Astrocyte (in vitro differentiated cells and primary cell): ENCODE results near the gene PET100. TPM values are rescaled to one million over a fixed set of nuclear protein-coding genes. Genes with fewer than 3 reads are reported as not detected.

ENCODE experiments used
- DNase-seq: peaks from one replicate; pipeline ENCODE4 v3.0.0-alpha.2; 2010; ENCODE audit warnings: low read depth
- FAIRE-seq: peaks from 2 replicates; lab custom pipeline; 2011; peaks lifted over from hg19 to GRCh38; lab: Jason Lieb, UNC
- H2AFZ ChIP-seq: 2 replicates; pipeline ENCODE4 v1.6.0; 2012; ENCODE audit warnings: low read depth, low read length, inconsistent platforms
- H3K27ac ChIP-seq: 2 replicates; pipeline ENCODE4 v1.5.1; 2011; ENCODE audit warnings: low read depth, low read length, inconsistent platforms
- H3K27me3 ChIP-seq: 2 replicates; pipeline ENCODE4 v1.6.0; 2011; ENCODE audit warnings: low read length, inconsistent platforms; ENCODE audit not compliant: insufficient read depth
- H3K36me3 ChIP-seq: 2 replicates; pipeline ENCODE4 v1.5.1; 2011; ENCODE audit warnings: low read length, inconsistent platforms; ENCODE audit not compliant: insufficient read depth
- H3K4me1 ChIP-seq: 2 replicates; pipeline ENCODE4 v1.5.1; 2011; ENCODE audit warnings: low read length, inconsistent platforms; ENCODE audit not compliant: insufficient read depth
- H3K4me2 ChIP-seq: 2 replicates; pipeline ENCODE4 v1.6.0; 2012; ENCODE audit warnings: low read length, inconsistent platforms
- H3K4me3 ChIP-seq: 2 replicates; pipeline ENCODE4 v1.5.1; 2011; ENCODE audit warnings: low read depth, mild to moderate bottlenecking, low read length, inconsistent platforms; ENCODE audit not compliant: insufficient read depth
- H3K79me2 ChIP-seq: 2 replicates; pipeline ENCODE4 v1.6.0; 2012; ENCODE audit warnings: mild to moderate bottlenecking, low read length, inconsistent platforms; ENCODE audit not compliant: insufficient read depth
- H3K9ac ChIP-seq: 2 replicates; pipeline ENCODE4 v1.6.0; 2012; ENCODE audit warnings: mild to moderate bottlenecking, low read length, inconsistent platforms
- H3K9me3 ChIP-seq: 2 replicates; pipeline ENCODE4 v1.5.1; 2012; ENCODE audit warnings: low read depth, mild to moderate bottlenecking, low read length, inconsistent platforms; ENCODE audit not compliant: insufficient read depth
- H4K20me1 ChIP-seq: 2 replicates; pipeline ENCODE4 v1.6.0; 2012; ENCODE audit warnings: low read length, inconsistent platforms; ENCODE audit not compliant: insufficient read depth
- H3K27ac Mint-ChIP-seq: one replicate; pipeline ENCODE4 v1.8.0; 2021; ENCODE audit warnings: mild to moderate bottlenecking, mixed read lengths; ENCODE audit not compliant: unreplicated experiment
- H3K27me3 Mint-ChIP-seq: one replicate; pipeline ENCODE4 v1.8.0; 2021; ENCODE audit warnings: low read depth, mixed read lengths; ENCODE audit not compliant: unreplicated experiment
- H3K36me3 Mint-ChIP-seq: one replicate; pipeline ENCODE4 v1.8.0; 2021; ENCODE audit warnings: low read depth, mixed read lengths; ENCODE audit not compliant: unreplicated experiment
- H3K4me1 Mint-ChIP-seq: one replicate; pipeline ENCODE4 v1.8.0; 2021; ENCODE audit warnings: low read depth, mixed read lengths; ENCODE audit not compliant: unreplicated experiment
- H3K4me3 Mint-ChIP-seq: one replicate; pipeline ENCODE4 v1.8.0; 2021; ENCODE audit warnings: mild to moderate bottlenecking, moderate library complexity, mixed read lengths; ENCODE audit not compliant: unreplicated experiment
- H3K9me3 Mint-ChIP-seq: one replicate; pipeline ENCODE4 v1.8.0; 2021; ENCODE audit warnings: mild to moderate bottlenecking, mixed read lengths; ENCODE audit not compliant: unreplicated experiment
- CTCF ChIP-seq: IDR thresholded peaks from 2 replicates; pipeline ENCODE4 v1.5.1; 2011; ENCODE audit warnings: low read depth, mild to moderate bottlenecking, inconsistent platforms, low read length, moderate library complexity; ENCODE audit not compliant: insufficient read depth
- EZH2 ChIP-seq: IDR thresholded peaks from 2 replicates; pipeline ENCODE4 v1.6.1; 2012; ENCODE audit warnings: mild to moderate bottlenecking, low read length, inconsistent platforms; ENCODE audit not compliant: insufficient read depth
- total RNA-seq: library from RNA; stranded (reverse); gene quantifications from 2 replicates; pipeline ENCODE4 v1.2.1, GENCODE V29; 2021

PET100 gene
- total RNA-seq, 1 donor from 2014 or later, result 95.8 TPM

GRCh38 chr19:7600721-7601120 is 28.9 kb upstream of the PET100 start:
- Histone ChIP-seq H3K27ac (no peak overlapping the region), H3K79me2 (no peaks in the 10 kb centered on the region), H3K4me3 (no peak overlapping the region), H3K36me3 (no peaks in the 10 kb centered on the region), H3K9ac (no peak overlapping the region), H3K27me3 (peaks cover 10% of the 10 kb centered on the region), H3K4me1 (no peaks in the 10 kb centered on the region), H3K4me2 (no peak overlapping the region), H2AFZ (no peak overlapping the region), H3K9me3 (no peaks in the 10 kb centered on the region), H4K20me1 (no peaks in the 10 kb centered on the region)
- FAIRE-seq (no peak), DNase-seq (no peak)
- no peak overlapping the region for H3K4me3 Mint-ChIP-seq
- H3K27ac Mint-ChIP-seq, result no peak overlapping the region
- TF ChIP-seq EZH2 (no peak), CTCF (no peak)
- no peaks in the 10 kb centered on the region for H3K36me3 Mint-ChIP-seq
- H3K4me1 Mint-ChIP-seq, result no peaks in the 10 kb centered on the region
- no peaks in the 10 kb centered on the region for H3K9me3 Mint-ChIP-seq
- H3K27me3 Mint-ChIP-seq, result peaks cover 12% of the 10 kb centered on the region

GRCh38 chr19:7602240-7602934 is 27.2 kb upstream of the PET100 start:
- no peak for TF ChIP-seq EZH2
- no peak for TF ChIP-seq CTCF
- Histone ChIP-seq H3K4me3 (no peak overlapping the region), H2AFZ (no peak overlapping the region), H3K4me2 (no peak overlapping the region), H3K79me2 (no peaks in the 10 kb centered on the region), H3K9me3 (no peaks in the 10 kb centered on the region), H3K27ac (no peak overlapping the region), H4K20me1 (no peaks in the 10 kb centered on the region), H3K9ac (no peak overlapping the region), H3K36me3 (no peaks in the 10 kb centered on the region), H3K27me3 (no peaks in the 10 kb centered on the region), H3K4me1 (no peaks in the 10 kb centered on the region)
- Mint-ChIP-seq H3K9me3 (no peaks in the 10 kb centered on the region), H3K27ac (no peak overlapping the region), H3K4me1 (no peaks in the 10 kb centered on the region), H3K27me3 (peaks cover 9% of the 10 kb centered on the region), H3K4me3 (no peak overlapping the region), H3K36me3 (no peaks in the 10 kb centered on the region)
- DNase-seq, result no peak
- FAIRE-seq, result no peak

- H3K4me3 ChIP-seq, result no peak overlapping the region
- H3K9me3 ChIP-seq, result no peaks in the 10 kb centered on the region
- Mint-ChIP-seq H3K27me3 (peaks cover 4% of the 10 kb centered on the region), H3K9me3 (no peaks in the 10 kb centered on the region), H3K4me3 (no peak overlapping the region), H3K27ac (no peak overlapping the region), H3K36me3 (no peaks in the 10 kb centered on the region), H3K4me1 (no peaks in the 10 kb centered on the region)
- H3K79me2 ChIP-seq, result no peaks in the 10 kb centered on the region
- no peak overlapping the region for H2AFZ ChIP-seq
- no peak overlapping the region for H3K4me2 ChIP-seq
- DNase-seq (no peak), FAIRE-seq (no peak)
- no peak overlapping the region for H3K9ac ChIP-seq
- TF ChIP-seq CTCF, result no peak
- no peak for TF ChIP-seq EZH2
- H3K27me3 ChIP-seq, result no peaks in the 10 kb centered on the region
- H3K4me1 ChIP-seq, result no peaks in the 10 kb centered on the region
- no peak overlapping the region for H3K27ac ChIP-seq
- H4K20me1 ChIP-seq, result no peaks in the 10 kb centered on the region
- H3K36me3 ChIP-seq, result no peaks in the 10 kb centered on the region
These were observed 26.6 kb upstream of the PET100 start for GRCh38 chr19:7602935-7603497.
